HepG2 (cell line): Measurements from ENCODE around the gene CEP131. TPM values are rescaled to one million over a fixed set of nuclear protein-coding genes. Genes with fewer than 3 reads are reported as not detected.
A peak's percentile ranks its signal among the peaks of the same experiment; 100 is the strongest.

Source experiments
- DDIT3 ChIP-seq: sonication (generic); formaldehyde crosslinking; IDR thresholded peaks from 2 replicates; pipeline ENCODE4 v1.4.0; 2020; ENCODE audit warnings: mild to moderate bottlenecking, missing genetic modification reagents
- ELF4 ChIP-seq: sonication (generic); formaldehyde crosslinking; IDR thresholded peaks from 2 replicates; pipeline ENCODE4 v1.5.0; 2020; ENCODE audit warnings: missing genetic modification reagents, mild to moderate bottlenecking, moderate library complexity, borderline replicate concordance
- KDM2A ChIP-seq: sonication (generic); formaldehyde crosslinking; IDR thresholded peaks from 2 replicates; pipeline ENCODE4 v1.4.0; 2020; ENCODE audit warnings: low read depth, missing genetic modification reagents, borderline replicate concordance
- MATR3 ChIP-seq: sonication (generic); formaldehyde crosslinking; IDR thresholded peaks from 2 replicates; pipeline ENCODE4 v1.4.0; 2020; ENCODE audit warnings: missing genetic modification reagents
- MYNN ChIP-seq: sonication (generic); formaldehyde crosslinking; IDR thresholded peaks from 2 replicates; pipeline ENCODE4 v1.4.0; 2020; ENCODE audit warnings: mild to moderate bottlenecking, low read depth, missing genetic modification reagents
- NCOA5 ChIP-seq: sonication (generic); formaldehyde crosslinking; IDR thresholded peaks from 2 replicates; pipeline ENCODE4 v1.4.0; 2020; ENCODE audit warnings: missing genetic modification reagents
- SP2 ChIP-seq: sonication (generic); formaldehyde crosslinking; IDR thresholded peaks from 2 replicates; pipeline ENCODE4 v1.5.1; 2020; ENCODE audit warnings: mild to moderate bottlenecking, missing genetic modification reagents
- YY1 ChIP-seq: IDR thresholded peaks from 2 replicates; pipeline ENCODE4 v1.6.1; 2011; ENCODE audit warnings: low read length, low read depth, moderate library complexity, mild to moderate bottlenecking; ENCODE audit not compliant: insufficient read depth, insufficient replicate concordance
- ZBTB46 ChIP-seq: sonication (generic); formaldehyde crosslinking; IDR thresholded peaks from 2 replicates; pipeline ENCODE4 v1.4.0; 2020; ENCODE audit warnings: mild to moderate bottlenecking, missing genetic modification reagents, borderline replicate concordance
- ZFP90 ChIP-seq: sonication (generic); formaldehyde crosslinking; IDR thresholded peaks from 2 replicates; pipeline ENCODE4 v1.8.0; 2022; ENCODE audit warnings: missing genetic modification reagents, mild to moderate bottlenecking, inconsistent platforms, borderline replicate concordance
- ZHX2 ChIP-seq, 2 experiments: sonication (generic) in 1 of 2; formaldehyde crosslinking in 1 of 2; IDR thresholded peaks; 2 replicates each; pipeline versions ENCODE4 v1.6.1 to v1.9.0; 2014 to 2022; ENCODE audit warnings: antibody characterized with exemption in 1 of 2, borderline replicate concordance in 1 of 2, inconsistent platforms in 1 of 2, low read depth in 1 of 2, missing genetic modification reagents in 1 of 2
- ZNF280D ChIP-seq: sonication (generic); formaldehyde crosslinking; IDR thresholded peaks from 2 replicates; pipeline ENCODE4 v1.5.1; 2020; ENCODE audit warnings: mild to moderate bottlenecking, missing genetic modification reagents
- ZNF510 ChIP-seq: sonication (generic); formaldehyde crosslinking; IDR thresholded peaks from 2 replicates; pipeline ENCODE4 v1.4.0; 2020; ENCODE audit warnings: low read depth, mild to moderate bottlenecking, missing genetic modification reagents
- ZNF629 ChIP-seq: sonication (generic); formaldehyde crosslinking; conservative IDR thresholded peaks from 2 replicates; pipeline ENCODE4 v1.5.0; 2020; ENCODE audit warnings: missing genetic modification reagents
- ZNF766 ChIP-seq: sonication (generic); formaldehyde crosslinking; IDR thresholded peaks from 2 replicates; pipeline ENCODE4 v1.5.0; 2020; ENCODE audit warnings: missing genetic modification reagents, borderline replicate concordance
- polyA plus RNA-seq, 8 experiments: library from polyadenylated mRNA; depleted of rRNA in 3 of 8; stranded (reverse) in 7 of 8; unstranded in 1 of 8; fragments of >200 nt; fragmentation: Illumina TruSeq in 4 of 8; extraction: Trizol in 4 of 8; gene quantifications; 2 replicates each; pipeline versions ENCODE4 v1.2.1 to v1.2.3, GENCODE V29; 2011 to 2016; ENCODE audit warnings: low read depth in 4 of 8, missing spikeins in 1 of 8, mixed read lengths in 1 of 8; ENCODE audit not compliant: insufficient read depth in 1 of 8
- total RNA-seq, 5 experiments: library from RNA; depleted of rRNA; stranded (reverse); fragments of >200 nt; fragmentation: Illumina TruSeq; extraction: Trizol; gene quantifications; 2 replicates each; pipeline ENCODE4 v1.2.3, GENCODE V29; 2016; ENCODE audit warnings: low read depth in 1 of 5

The CEP131 gene
- total and polyA plus RNA-seq, 2 of the 13 experiments (the other 11 are each of a cell fraction or from before 2014, with no cell fraction given), result 5.0 to 16.8 TPM

- no peak for TF ChIP-seq SP2 (CRISPR knock-in tag)
- peak; percentile 84 for TF ChIP-seq KDM2A (CRISPR knock-in tag)
- TF ChIP-seq ZFP90 (CRISPR knock-in tag), result peak; percentile 89; the same call in 1 of the 2 replicates
- no peak for TF ChIP-seq NCOA5 (CRISPR knock-in tag)
- no peak for TF ChIP-seq MYNN (CRISPR knock-in tag)
- no peak for TF ChIP-seq ZNF510 (CRISPR knock-in tag)
- no peak; the same call in 1 of the 2 replicates for TF ChIP-seq ZNF629 (CRISPR knock-in tag)
- TF ChIP-seq ZHX2 (IDR thresholded peaks at IDR 0.05; ENCODE audit: low read depth), result no peak
- peak; percentile 70; the same call in 1 of the 2 replicates for TF ChIP-seq ZHX2 (CRISPR knock-in tag; IDR thresholded peaks at IDR 0.05; ENCODE audit: borderline replicate concordance)
- no peak for TF ChIP-seq MATR3 (CRISPR knock-in tag)
- no peak for TF ChIP-seq ZBTB46 (CRISPR knock-in tag)
- no peak for TF ChIP-seq ZNF766 (CRISPR knock-in tag)
- TF ChIP-seq DDIT3 (CRISPR knock-in tag), result no peak
- TF ChIP-seq ELF4 (CRISPR knock-in tag), result no peak
- no peak for TF ChIP-seq ZNF280D (CRISPR knock-in tag)
- peak; percentile 82 for TF ChIP-seq YY1
These were observed 57.3 kb downstream of the CEP131 start, which contains the start of gene PVALEF (continued) for GRCh38 chr17:81165246-81166032.
